Panc1 (cell line): ENCODE data around the gene LRRC45. TPM values are rescaled to one million over a fixed set of nuclear protein-coding genes. Genes with fewer than 3 reads are reported as not detected.

ENCODE experiments used
- ATAC-seq: fragments of 200-7000 bp; cut with Tn5 transposase; 2 replicates; pipeline ENCODE4 v1.9.1; 2020; ENCODE audit warnings: mild to moderate bottlenecking, moderate library complexity
- BruUV-seq: library from RNA; stranded (reverse); fragments of 400-500 nt; replicated peaks from 2 replicates; lab custom pipeline; 2021; lab: Mats Ljungman, UMichigan
- CTCF ChIA-PET: fragments of 300-600 bp; sonication (Branson Sonifier 250); formaldehyde crosslinking; loops from one replicate; lab custom pipeline; 2022; ENCODE audit warnings: antibody characterized with exemption; lab: Charles Lee
- POLR2A ChIA-PET: fragments of 300-600 bp; sonication (Branson Sonifier 250); formaldehyde crosslinking; loops from one replicate; lab custom pipeline; 2022; ENCODE audit warnings: antibody characterized with exemption; lab: Charles Lee
- DNase-seq: peaks from one replicate; pipeline ENCODE4 v3.0.0-alpha.2; 2010; ENCODE audit warnings: low read depth, low spot score
- H3K27ac ChIP-seq: 2 replicates; pipeline ENCODE4 v1.5.1; 2011; ENCODE audit warnings: mild to moderate bottlenecking, low read length, inconsistent platforms
- H3K27me3 ChIP-seq: fragments of 200-500 bp; sonication (Bioruptor generic); 2 replicates; pipeline ENCODE4 v1.6.0; 2014; ENCODE audit warnings: low read length, inconsistent platforms; ENCODE audit not compliant: control insufficient read depth, insufficient read depth
- H3K36me3 ChIP-seq: fragments of 200-500 bp; sonication (Bioruptor generic); 2 replicates; pipeline ENCODE4 v1.5.1; 2014; ENCODE audit warnings: inconsistent platforms, mild to moderate bottlenecking, low read length, moderate library complexity; ENCODE audit not compliant: control insufficient read depth, insufficient read depth
- H3K4me1 ChIP-seq: 2 replicates; pipeline ENCODE4 v1.5.1; 2011; ENCODE audit warnings: inconsistent platforms, mild to moderate bottlenecking, low read length, moderate library complexity; ENCODE audit not compliant: control insufficient read depth, insufficient read depth
- H3K4me3 ChIP-seq, 2 experiments: 2 replicates each; pipeline ENCODE4 v1.5.1; 2011 to 2012; ENCODE audit warnings: low read depth in 2 of 2, low read length in 2 of 2, mild to moderate bottlenecking in 2 of 2, inconsistent platforms in 1 of 2, moderate library complexity in 1 of 2
- H3K9me3 ChIP-seq: fragments of 200-500 bp; sonication (Bioruptor generic); 2 replicates; pipeline ENCODE4 v1.5.1; 2014; ENCODE audit warnings: low read depth, mild to moderate bottlenecking, inconsistent platforms, low read length, moderate library complexity; ENCODE audit not compliant: control insufficient read depth, insufficient read depth
- POLR2AphosphoS5 ChIP-seq: IDR thresholded peaks from 2 replicates; pipeline ENCODE4 v1.6.1; 2012; ENCODE audit warnings: mild to moderate bottlenecking, low read depth, low read length, moderate library complexity
- SIN3A ChIP-seq: IDR thresholded peaks from 2 replicates; pipeline ENCODE4 v1.6.1; 2012; ENCODE audit warnings: low read depth, mild to moderate bottlenecking, low read length, moderate library complexity, borderline replicate concordance; ENCODE audit not compliant: insufficient read depth
- TCF7L2 ChIP-seq: IDR thresholded peaks from 2 replicates; pipeline ENCODE4 v1.6.1; 2011; ENCODE audit warnings: mild to moderate bottlenecking, low read depth, low read length, inconsistent platforms
- in situ Hi-C: cut with HindIII; loops from 2 replicates; pipeline ENCODE4 v1.10.0; 2016; ENCODE audit warnings: low sequenced_read_pairs, low pct_unique_long_range_greater_than_20kb
- intact Hi-C: fragments of 100-400 bp; cut with micrococcal nuclease; formaldehyde crosslinking; loops from one replicate; pipeline ENCODE4 v1.10.0; 2022; ENCODE audit not compliant: unreplicated experiment
- total RNA-seq: library from RNA; stranded (reverse); gene quantifications from one replicate; pipeline ENCODE4 v1.2.1, GENCODE V29; 2021; ENCODE audit not compliant: unreplicated experiment
- TF ChIP-seq, protein P1 (sequence below), 2 experiments: IDR thresholded peaks; 2 replicates each; pipeline ENCODE4 v1.6.1; 2011 to 2012; ENCODE audit warnings: low read depth in 2 of 2, control low read depth in 1 of 2, low read length in 1 of 2, mild to moderate bottlenecking in 1 of 2, moderate library complexity in 1 of 2; ENCODE audit not compliant: insufficient read depth in 1 of 2
- TF ChIP-seq, protein P2 (sequence below): fragments of 450-650 bp; IDR thresholded peaks from 2 replicates; pipeline ENCODE4 v1.5.1; 2017; ENCODE audit warnings: mild to moderate bottlenecking

The LRRC45 gene
- total RNA-seq, 1 experiment from 2014 or later: 29.9 TPM

DNA sequence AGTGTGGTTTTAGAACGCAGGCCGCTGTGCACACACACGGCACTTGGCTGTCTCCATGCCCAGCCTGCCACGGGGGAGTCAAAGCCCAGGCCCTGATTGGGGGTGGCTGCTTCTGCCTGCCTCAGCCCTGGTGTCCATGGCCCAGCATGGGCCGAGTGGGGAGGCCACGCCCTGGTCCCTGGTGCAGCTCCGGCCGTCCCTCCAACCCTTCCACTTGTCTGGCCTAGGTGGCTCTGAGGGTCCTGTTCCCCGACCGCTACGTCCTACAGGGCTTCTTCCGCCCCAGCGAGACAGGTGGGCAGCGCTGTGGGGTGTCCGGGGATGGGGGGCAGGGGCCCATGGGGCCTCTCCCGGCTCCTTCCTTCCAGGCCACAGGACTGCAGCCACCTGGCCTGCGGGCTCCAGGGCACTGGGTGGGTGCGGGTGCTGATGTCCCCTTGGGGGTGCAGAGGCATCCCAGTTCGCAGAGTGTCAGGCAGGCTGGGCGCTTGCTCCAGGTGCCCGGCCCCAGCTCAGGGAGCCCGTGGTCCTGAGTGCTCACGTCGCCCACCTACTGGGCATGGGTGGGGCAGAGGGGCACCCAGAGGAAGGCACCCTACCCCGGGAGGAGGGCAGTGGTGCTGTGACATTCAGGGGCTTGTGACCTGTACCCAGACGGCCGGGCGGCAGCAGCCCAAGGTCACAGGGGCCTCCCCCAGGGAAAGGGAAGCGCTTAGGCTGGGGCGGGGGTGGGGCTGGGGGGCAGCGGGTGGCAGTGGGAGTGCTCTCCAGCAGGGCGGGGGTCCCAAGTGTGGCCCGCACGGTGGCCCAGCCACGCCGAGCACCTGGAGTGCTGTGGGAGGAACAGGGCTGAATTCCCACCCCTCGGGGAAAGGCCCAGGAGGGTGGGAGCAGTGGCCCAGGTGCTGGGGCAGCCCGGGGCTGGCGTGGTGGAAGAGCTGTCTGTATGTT lies 12.3 kb upstream of the LRRC45 start:
- in situ Hi-C loops (no loop called here), intact Hi-C loops (no loop called here)
- POLR2A ChIA-PET: interaction anchor here (0.7 kb wide), 1 partner anchor 21 kb away, joined by 7 read pairs; no protein-coding TSS in a partner anchor
- BruUV-seq: no TSS peak
- TF ChIP-seq TCF7L2: no peak
- TF ChIP-seq POLR2AphosphoS5: no peak
- TF ChIP-seq, protein P1, sequence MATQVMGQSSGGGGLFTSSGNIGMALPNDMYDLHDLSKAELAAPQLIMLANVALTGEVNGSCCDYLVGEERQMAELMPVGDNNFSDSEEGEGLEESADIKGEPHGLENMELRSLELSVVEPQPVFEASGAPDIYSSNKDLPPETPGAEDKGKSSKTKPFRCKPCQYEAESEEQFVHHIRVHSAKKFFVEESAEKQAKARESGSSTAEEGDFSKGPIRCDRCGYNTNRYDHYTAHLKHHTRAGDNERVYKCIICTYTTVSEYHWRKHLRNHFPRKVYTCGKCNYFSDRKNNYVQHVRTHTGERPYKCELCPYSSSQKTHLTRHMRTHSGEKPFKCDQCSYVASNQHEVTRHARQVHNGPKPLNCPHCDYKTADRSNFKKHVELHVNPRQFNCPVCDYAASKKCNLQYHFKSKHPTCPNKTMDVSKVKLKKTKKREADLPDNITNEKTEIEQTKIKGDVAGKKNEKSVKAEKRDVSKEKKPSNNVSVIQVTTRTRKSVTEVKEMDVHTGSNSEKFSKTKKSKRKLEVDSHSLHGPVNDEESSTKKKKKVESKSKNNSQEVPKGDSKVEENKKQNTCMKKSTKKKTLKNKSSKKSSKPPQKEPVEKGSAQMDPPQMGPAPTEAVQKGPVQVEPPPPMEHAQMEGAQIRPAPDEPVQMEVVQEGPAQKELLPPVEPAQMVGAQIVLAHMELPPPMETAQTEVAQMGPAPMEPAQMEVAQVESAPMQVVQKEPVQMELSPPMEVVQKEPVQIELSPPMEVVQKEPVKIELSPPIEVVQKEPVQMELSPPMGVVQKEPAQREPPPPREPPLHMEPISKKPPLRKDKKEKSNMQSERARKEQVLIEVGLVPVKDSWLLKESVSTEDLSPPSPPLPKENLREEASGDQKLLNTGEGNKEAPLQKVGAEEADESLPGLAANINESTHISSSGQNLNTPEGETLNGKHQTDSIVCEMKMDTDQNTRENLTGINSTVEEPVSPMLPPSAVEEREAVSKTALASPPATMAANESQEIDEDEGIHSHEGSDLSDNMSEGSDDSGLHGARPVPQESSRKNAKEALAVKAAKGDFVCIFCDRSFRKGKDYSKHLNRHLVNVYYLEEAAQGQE (IDR thresholded peaks at IDR 0.05; ENCODE audit: insufficient read depth in 1 of 2, low read depth in 2 of 2, low read length in 1 of 2): no peak
- no peak for TF ChIP-seq SIN3A
- TF ChIP-seq, protein P2, sequence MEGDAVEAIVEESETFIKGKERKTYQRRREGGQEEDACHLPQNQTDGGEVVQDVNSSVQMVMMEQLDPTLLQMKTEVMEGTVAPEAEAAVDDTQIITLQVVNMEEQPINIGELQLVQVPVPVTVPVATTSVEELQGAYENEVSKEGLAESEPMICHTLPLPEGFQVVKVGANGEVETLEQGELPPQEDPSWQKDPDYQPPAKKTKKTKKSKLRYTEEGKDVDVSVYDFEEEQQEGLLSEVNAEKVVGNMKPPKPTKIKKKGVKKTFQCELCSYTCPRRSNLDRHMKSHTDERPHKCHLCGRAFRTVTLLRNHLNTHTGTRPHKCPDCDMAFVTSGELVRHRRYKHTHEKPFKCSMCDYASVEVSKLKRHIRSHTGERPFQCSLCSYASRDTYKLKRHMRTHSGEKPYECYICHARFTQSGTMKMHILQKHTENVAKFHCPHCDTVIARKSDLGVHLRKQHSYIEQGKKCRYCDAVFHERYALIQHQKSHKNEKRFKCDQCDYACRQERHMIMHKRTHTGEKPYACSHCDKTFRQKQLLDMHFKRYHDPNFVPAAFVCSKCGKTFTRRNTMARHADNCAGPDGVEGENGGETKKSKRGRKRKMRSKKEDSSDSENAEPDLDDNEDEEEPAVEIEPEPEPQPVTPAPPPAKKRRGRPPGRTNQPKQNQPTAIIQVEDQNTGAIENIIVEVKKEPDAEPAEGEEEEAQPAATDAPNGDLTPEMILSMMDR: no peak
- no peak for DNase-seq
- H3K27me3 ChIP-seq: no peaks in the 10 kb centered on the region
- H3K36me3 ChIP-seq: no peaks in the 10 kb centered on the region
- no peak overlapping the region for H3K27ac ChIP-seq
- H3K4me1 ChIP-seq: peaks cover 20% of the 10 kb centered on the region
- ATAC-seq: no peak
- H3K9me3 ChIP-seq: no peaks in the 10 kb centered on the region
- CTCF ChIA-PET: no interaction called here
- no peak overlapping the region for H3K4me3 ChIP-seq

DNA sequence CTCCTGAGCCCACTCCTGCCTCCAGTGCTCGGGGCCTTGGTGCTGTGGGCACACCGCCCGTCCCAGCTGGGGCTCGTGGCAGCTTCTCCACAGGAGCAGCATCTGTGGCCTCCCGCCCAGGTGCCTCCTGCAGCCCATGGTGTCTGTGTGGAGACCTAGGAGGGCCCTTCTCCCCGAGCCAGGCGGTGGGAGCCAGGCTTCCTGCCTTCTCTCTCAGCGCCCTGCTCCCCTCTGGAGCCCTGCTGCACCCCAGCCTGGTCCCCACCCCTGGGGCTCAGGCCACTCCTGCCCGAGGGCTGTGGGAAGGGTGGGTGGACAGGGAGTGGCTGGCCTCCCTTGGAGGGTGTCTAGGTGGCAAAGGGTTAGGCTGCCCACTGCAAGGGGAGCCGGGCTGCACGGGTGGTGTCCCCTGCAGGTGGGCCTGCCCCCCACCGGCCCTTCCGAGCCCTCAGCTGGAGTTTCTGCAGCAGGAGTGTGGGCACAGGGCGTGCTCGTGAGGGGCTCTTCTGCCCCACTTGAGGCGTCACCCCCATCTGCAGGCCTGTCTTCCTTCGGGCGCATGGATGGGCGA lies 11.4 kb upstream of the LRRC45 start:
- TF ChIP-seq POLR2AphosphoS5: no peak
- in situ Hi-C loops: no loop called here
- no peaks in the 10 kb centered on the region for H3K9me3 ChIP-seq
- peaks cover 11% of the 10 kb centered on the region for H3K4me1 ChIP-seq
- H3K27me3 ChIP-seq: no peaks in the 10 kb centered on the region
- intact Hi-C loops: no loop called here
- BruUV-seq: no TSS peak
- no peak overlapping the region for H3K27ac ChIP-seq
- ChIA-PET POLR2A (no interaction called here), CTCF (no interaction called here)
- no peak for ATAC-seq
- H3K4me3 ChIP-seq: no peak overlapping the region
- DNase-seq: no peak
- no peaks in the 10 kb centered on the region for H3K36me3 ChIP-seq
